Smooth muscle cell (in vitro differentiated cells): ENCODE measurements around the gene DNAAF1. TPM values are rescaled to one million over a fixed set of nuclear protein-coding genes. Genes with fewer than 3 reads are reported as not detected.

ENCODE experiments used
- DNase-seq: peaks from one replicate; lab custom pipeline; 2025; ENCODE audit not compliant: unreplicated experiment; lab: John Stamatoyannopoulos, UW
- H2AFZ ChIP-seq: fragments of 200-600 bp; sonication (generic); 2 replicates; pipeline ENCODE4 v1.6.0; 2016; ENCODE audit warnings: antibody characterized with exemption, low read depth, mild to moderate bottlenecking
- H3F3A ChIP-seq: fragments of 200-600 bp; sonication (generic); 2 replicates; pipeline ENCODE4 v1.6.0; 2017; ENCODE audit warnings: antibody characterized with exemption, low read depth
- H3K27ac ChIP-seq: fragments of 200-600 bp; sonication (generic); 2 replicates; pipeline ENCODE4 v1.5.1; 2016; ENCODE audit warnings: low read depth, mild to moderate bottlenecking
- H3K27me3 ChIP-seq: fragments of 200-600 bp; sonication (generic); 2 replicates; pipeline ENCODE4 v1.6.1; 2016; ENCODE audit warnings: low read depth, mild to moderate bottlenecking
- H3K36me3 ChIP-seq: fragments of 200-600 bp; sonication (generic); 2 replicates; pipeline ENCODE4 v1.5.1; 2016; ENCODE audit warnings: low read depth
- H3K4me1 ChIP-seq: fragments of 200-600 bp; sonication (generic); 2 replicates; pipeline ENCODE4 v1.5.1; 2016; ENCODE audit warnings: low read depth
- H3K4me2 ChIP-seq: fragments of 200-600 bp; sonication (generic); 2 replicates; pipeline ENCODE4 v1.6.0; 2016; ENCODE audit warnings: mild to moderate bottlenecking
- H3K4me3 ChIP-seq: fragments of 200-600 bp; sonication (generic); 2 replicates; pipeline ENCODE4 v1.5.1; 2016; ENCODE audit warnings: mild to moderate bottlenecking
- H3K79me2 ChIP-seq: fragments of 200-600 bp; sonication (generic); 2 replicates; pipeline ENCODE4 v1.6.0; 2016; ENCODE audit warnings: low read depth, mild to moderate bottlenecking
- H3K9ac ChIP-seq: fragments of 200-600 bp; sonication (generic); 2 replicates; pipeline ENCODE4 v1.6.0; 2016; ENCODE audit warnings: low read depth
- H3K9me3 ChIP-seq: fragments of 200-600 bp; sonication (generic); replicated peaks from 2 replicates; pipeline ENCODE4 v1.5.1; 2016; ENCODE audit warnings: low read depth
- H4K20me1 ChIP-seq: fragments of 200-600 bp; sonication (generic); 2 replicates; pipeline ENCODE4 v1.6.0; 2016; ENCODE audit warnings: low read depth
- WGBS: methylation state at CpG from one replicate; pipeline ENCODE4 v1.1.7; 2016; ENCODE audit warnings: low lambda C conversion rate; 5-methylcytosine and 5-hydroxymethylcytosine counted together
- polyA plus RNA-seq: library from polyadenylated mRNA; unstranded; fragments of >200 nt; fragmentation: Nextera tagmentation; extraction: Ambion mirVana; gene quantifications from 2 replicates; pipeline ENCODE4 v1.2.1, GENCODE V29; 2016
- total RNA-seq: library from RNA; depleted of rRNA; stranded (reverse); fragments of >200 nt; gene quantifications from 2 replicates; pipeline ENCODE4 v1.2.3, GENCODE V29; 2014
- TF ChIP-seq, protein P1 (sequence below): fragments of 200-600 bp; sonication (generic); IDR thresholded peaks from 2 replicates; pipeline ENCODE4 v1.5.1; 2017; ENCODE audit warnings: borderline replicate concordance, mild to moderate bottlenecking, antibody characterized with exemption; ENCODE audit not compliant: insufficient read depth, poor library complexity, severe bottlenecking

DNAAF1 gene
- total and polyA plus RNA-seq, 2 experiments from 2014 or later = 0.09 TPM; not detected in 1

DNA sequence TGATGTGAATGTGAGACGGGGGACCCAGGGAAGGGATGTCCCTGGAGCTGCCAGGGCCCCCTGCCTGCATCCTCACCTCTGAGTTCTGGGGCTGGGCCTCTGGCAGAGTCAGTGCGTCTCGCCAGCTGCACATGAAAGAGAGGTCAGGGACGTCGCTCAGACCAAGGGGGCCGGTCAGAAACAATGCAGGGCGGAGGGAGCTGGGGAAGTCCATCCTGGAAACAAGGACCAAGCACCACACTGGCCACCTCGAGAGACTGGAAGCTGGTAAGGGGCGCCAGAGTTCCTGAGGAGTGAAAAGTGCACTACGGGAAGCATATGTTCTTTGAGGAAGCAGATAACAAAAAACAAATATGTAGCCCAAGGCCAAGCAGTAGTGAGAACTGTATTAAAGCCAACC is 39.7 kb downstream of the DNAAF1 start:
- no peak for DNase-seq

DNA sequence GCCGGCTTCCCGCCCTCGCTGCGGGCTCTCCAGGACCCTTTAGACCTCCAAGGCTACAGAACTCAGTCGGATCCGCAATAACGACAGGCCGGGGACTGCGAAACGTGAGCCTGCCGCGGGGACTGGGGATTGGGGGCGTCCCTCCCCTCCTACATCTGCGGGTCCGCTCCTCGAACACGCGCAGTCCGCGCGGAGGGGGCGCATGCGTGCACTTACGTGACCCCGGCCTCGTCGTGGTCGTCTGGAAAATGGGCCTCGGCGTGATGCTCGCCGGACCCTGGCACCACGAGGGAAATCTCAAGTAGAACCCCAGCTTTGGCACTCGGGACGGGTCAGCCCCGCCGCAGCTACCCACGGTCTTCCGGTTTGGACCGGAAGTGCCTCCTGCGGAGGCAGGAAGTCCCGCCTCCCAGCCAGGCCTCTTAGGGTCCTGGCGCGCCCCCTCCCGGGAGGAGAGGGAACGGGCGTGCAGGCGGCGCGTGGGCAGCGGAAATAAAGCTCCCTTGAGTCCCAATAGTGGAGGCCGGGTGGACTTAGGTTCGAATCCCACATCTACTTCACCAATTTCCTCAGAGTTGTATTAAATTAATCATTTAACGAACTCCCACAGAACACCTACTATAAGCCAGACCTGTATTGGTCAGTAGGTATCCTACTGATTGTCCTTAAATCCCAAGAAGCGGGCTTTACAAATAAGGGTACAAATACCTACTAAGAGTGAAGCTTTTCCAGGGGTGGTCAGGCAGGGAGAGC is 41.8 kb downstream of the DNAAF1 start, which contains the start of gene TAF1C:
Gene TAF1C (minus strand): TSS at position 373 of the 753 bp plus-strand sequence. CDS start 2,069 bp downstream, outside the sequence.
- peak within 1 kb of the TSS; percentile 97 for H3K4me2 ChIP-seq
- no peaks in the 10 kb centered on the region for H4K20me1 ChIP-seq
- H3K4me3 ChIP-seq = peak within 1 kb of the TSS; percentile 91
- peak within 1 kb of the TSS; percentile 88 for H2AFZ ChIP-seq
- H3K36me3 ChIP-seq = no peaks in the 10 kb centered on the region
- TF ChIP-seq, protein P1, sequence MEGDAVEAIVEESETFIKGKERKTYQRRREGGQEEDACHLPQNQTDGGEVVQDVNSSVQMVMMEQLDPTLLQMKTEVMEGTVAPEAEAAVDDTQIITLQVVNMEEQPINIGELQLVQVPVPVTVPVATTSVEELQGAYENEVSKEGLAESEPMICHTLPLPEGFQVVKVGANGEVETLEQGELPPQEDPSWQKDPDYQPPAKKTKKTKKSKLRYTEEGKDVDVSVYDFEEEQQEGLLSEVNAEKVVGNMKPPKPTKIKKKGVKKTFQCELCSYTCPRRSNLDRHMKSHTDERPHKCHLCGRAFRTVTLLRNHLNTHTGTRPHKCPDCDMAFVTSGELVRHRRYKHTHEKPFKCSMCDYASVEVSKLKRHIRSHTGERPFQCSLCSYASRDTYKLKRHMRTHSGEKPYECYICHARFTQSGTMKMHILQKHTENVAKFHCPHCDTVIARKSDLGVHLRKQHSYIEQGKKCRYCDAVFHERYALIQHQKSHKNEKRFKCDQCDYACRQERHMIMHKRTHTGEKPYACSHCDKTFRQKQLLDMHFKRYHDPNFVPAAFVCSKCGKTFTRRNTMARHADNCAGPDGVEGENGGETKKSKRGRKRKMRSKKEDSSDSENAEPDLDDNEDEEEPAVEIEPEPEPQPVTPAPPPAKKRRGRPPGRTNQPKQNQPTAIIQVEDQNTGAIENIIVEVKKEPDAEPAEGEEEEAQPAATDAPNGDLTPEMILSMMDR = peak; percentile 97
- H3K27ac ChIP-seq = no peak within 1 kb of the TSS
- H3K9me3 ChIP-seq = no peaks in the 10 kb centered on the region
- H3K27me3 ChIP-seq = no peaks in the 10 kb centered on the region
- peaks cover 24% of the 10 kb centered on the region for H3K79me2 ChIP-seq
- peaks cover 5% of the 10 kb centered on the region for H3K4me1 ChIP-seq
- H3K9ac ChIP-seq = peak within 1 kb of the TSS; percentile 90
- peak; percentile 65 for DNase-seq
- WGBS = 4% methylated on average over 53 of the region's 55 CpGs
- no peaks in the 10 kb centered on the region for H3F3A ChIP-seq

More for the DNA sequence above, 39.7 kb downstream of the DNAAF1 start:
- Histone ChIP-seq H3K9ac (no peak overlapping the region), H3K27me3 (no peaks in the 10 kb centered on the region), H2AFZ (no peak overlapping the region), H3K79me2 (peaks cover 24% of the 10 kb centered on the region), H3K4me2 (no peak overlapping the region), H3K9me3 (no peaks in the 10 kb centered on the region), H3F3A (no peaks in the 10 kb centered on the region), H3K36me3 (no peaks in the 10 kb centered on the region), H3K4me3 (no peak overlapping the region), H3K4me1 (peaks cover 5% of the 10 kb centered on the region), H4K20me1 (no peaks in the 10 kb centered on the region), H3K27ac (no peak overlapping the region)
- TF ChIP-seq, protein P1 = no peak
- WGBS = 99% methylated on average over 10 of the region's 10 CpGs

DNA sequence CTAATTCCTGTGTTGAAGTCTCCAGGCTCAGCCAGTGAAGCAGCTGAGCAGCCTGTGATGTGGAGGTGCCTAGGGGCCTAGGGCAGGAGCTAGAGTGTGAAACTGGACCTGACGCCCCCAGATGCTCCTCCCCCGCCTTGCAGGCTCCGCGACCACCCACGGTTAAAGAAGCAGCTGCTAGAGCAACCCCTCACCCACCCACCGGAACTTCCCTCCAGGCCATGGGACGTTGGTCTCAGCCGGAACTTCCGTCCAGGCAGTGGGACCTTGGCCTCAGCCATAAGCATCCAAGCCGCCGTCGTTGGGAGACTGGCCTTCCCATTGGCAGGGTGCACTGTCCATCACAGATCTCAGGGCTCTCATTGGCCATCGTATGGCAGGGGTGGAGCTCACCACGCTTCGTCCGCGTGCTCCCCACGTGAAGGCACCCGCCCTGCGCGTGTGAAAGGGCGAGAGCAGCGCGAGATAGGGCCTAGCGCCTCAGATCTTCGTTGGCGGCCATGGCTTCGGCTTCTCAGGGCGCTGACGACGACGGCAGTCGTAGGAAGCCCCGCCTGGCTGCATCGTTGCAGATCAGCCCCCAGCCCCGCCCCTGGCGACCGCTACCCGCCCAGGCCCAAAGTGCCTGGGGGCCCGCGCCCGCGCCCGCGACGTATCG is 45.8 kb downstream of the DNAAF1 start, which contains the start of gene ADAD2:
Gene ADAD2 (plus strand): TSS at position 427 of the 658 bp plus-strand sequence. CDS start 74 bp downstream, at position 501.
- H3K4me2 ChIP-seq = no peak within 1 kb of the TSS
- peaks cover 10% of the 10 kb centered on the region for H3K79me2 ChIP-seq
- H3K4me1 ChIP-seq = peaks cover 2% of the 10 kb centered on the region
- no peak within 1 kb of the TSS for H3K9ac ChIP-seq
- H3K27me3 ChIP-seq = no peaks in the 10 kb centered on the region
- H3K9me3 ChIP-seq = no peaks in the 10 kb centered on the region
- no peak for DNase-seq
- H3F3A ChIP-seq = no peaks in the 10 kb centered on the region
- TF ChIP-seq, protein P1 = no peak
- H3K4me3 ChIP-seq = no peak within 1 kb of the TSS
- no peak within 1 kb of the TSS for H2AFZ ChIP-seq
- H4K20me1 ChIP-seq = no peaks in the 10 kb centered on the region
- WGBS = 86% methylated on average over 29 of the region's 47 CpGs
- H3K27ac ChIP-seq = no peak within 1 kb of the TSS
- H3K36me3 ChIP-seq = no peaks in the 10 kb centered on the region
